WI38 (cell line): ENCODE data around the gene TICAM2.

Experiments
- H3K4me3 ChIP-seq: 2 replicates; pipeline ENCODE4 v1.5.1; 2011; ENCODE audit warnings: low read depth, mild to moderate bottlenecking, control low read depth, low read length
- TF ChIP-seq, protein P1 (sequence below): IDR thresholded peaks from 2 replicates; pipeline ENCODE4 v1.5.1; 2012; ENCODE audit warnings: low read depth, mild to moderate bottlenecking, control low read depth, low read length

The TICAM2 gene

DNA sequence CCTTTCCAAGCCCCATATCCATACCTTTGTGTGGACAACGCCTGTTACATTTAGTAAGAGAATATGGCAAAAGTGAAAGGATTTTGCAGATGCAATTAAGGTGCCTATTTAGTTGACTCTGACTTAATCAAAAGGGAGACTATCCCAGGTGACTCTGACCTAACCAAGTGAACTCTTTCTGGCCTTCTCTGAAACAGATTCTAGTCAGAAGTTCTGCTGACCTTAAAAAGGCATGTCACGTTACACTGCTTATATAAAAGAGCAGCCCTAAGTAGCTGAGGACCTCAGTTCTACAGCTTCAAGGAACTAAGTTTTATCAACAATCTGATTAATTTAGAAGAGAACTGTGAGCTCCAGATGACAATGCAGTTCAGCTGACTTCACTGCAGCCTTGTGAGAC lies 5.7 kb upstream of the TICAM2 start:
- TF ChIP-seq, protein P1, sequence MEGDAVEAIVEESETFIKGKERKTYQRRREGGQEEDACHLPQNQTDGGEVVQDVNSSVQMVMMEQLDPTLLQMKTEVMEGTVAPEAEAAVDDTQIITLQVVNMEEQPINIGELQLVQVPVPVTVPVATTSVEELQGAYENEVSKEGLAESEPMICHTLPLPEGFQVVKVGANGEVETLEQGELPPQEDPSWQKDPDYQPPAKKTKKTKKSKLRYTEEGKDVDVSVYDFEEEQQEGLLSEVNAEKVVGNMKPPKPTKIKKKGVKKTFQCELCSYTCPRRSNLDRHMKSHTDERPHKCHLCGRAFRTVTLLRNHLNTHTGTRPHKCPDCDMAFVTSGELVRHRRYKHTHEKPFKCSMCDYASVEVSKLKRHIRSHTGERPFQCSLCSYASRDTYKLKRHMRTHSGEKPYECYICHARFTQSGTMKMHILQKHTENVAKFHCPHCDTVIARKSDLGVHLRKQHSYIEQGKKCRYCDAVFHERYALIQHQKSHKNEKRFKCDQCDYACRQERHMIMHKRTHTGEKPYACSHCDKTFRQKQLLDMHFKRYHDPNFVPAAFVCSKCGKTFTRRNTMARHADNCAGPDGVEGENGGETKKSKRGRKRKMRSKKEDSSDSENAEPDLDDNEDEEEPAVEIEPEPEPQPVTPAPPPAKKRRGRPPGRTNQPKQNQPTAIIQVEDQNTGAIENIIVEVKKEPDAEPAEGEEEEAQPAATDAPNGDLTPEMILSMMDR: no peak
- no peak overlapping the region for H3K4me3 ChIP-seq

DNA sequence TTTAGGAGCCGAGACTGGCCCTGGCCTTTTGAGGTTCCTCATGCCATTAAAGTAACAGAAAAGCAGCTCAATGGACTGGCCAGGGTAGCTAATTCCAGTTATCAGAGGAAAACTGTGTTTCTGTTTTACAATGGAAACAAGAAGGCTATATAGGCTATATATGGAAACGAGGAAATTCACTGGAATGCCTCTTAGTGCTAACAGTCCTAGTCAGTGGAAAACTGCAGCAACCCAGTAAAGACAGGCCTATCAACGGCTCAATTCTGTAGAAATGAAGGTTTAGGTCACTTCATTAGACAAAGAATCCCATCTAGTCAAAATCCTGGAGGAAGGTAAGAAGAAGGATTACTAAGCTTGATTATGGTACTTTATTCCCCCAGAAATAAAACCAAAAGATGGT lies 3.2 kb upstream of the TICAM2 start:
- TF ChIP-seq, protein P1: no peak

DNA sequence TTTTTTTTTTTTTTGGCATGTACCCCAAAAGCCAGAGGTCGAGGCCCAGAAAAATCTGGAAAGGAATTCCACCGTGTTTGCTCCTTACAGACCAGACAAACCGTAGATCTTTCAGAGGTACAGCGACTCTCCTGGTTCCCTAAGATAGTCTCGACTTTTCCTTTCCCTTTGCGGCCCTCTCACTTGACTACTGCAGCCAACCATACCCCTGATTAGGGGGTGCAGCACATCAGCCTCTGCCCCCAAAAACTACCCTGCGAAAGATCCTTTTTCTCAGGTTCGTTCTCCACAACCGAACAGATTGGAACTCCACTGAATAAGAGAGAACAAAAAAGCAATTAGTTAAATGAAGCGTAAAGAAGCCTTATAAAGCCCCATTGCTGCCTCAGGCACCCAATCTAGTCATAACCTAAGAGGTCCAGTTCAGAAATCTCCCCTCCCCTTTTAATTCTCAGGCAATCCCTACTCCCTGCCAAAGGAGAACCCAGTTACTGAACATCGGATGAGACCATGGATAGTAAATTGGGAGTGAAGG lies 379 bp upstream of the TICAM2 start:
- TF ChIP-seq, protein P1: no peak
- H3K4me3 ChIP-seq: peak overlapping the region; percentile 60

More for the DNA sequence above, 3.2 kb upstream of the TICAM2 start:
- H3K4me3 ChIP-seq: no peak overlapping the region

DNA sequence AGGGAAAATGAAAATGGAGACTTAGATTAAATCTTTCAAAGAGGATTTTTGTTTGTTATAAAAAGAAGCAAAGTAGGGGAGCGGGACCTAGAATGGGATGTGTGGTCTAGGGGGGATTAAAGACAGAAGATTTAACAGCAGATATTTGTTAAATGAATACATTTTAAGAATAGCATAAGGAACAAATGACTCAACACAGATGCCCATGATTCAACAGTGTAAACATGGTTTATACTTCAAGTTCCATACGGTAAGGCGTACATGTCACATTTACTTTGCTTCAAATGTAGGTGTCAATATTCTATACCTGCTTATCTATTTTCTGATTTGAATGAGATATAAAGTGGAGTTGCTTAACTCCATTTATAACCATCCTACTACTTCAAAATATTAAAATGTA lies 1.5 kb downstream of the TICAM2 start:
- TF ChIP-seq, protein P1: no peak
- peak overlapping the region; percentile 60 for H3K4me3 ChIP-seq

DNA sequence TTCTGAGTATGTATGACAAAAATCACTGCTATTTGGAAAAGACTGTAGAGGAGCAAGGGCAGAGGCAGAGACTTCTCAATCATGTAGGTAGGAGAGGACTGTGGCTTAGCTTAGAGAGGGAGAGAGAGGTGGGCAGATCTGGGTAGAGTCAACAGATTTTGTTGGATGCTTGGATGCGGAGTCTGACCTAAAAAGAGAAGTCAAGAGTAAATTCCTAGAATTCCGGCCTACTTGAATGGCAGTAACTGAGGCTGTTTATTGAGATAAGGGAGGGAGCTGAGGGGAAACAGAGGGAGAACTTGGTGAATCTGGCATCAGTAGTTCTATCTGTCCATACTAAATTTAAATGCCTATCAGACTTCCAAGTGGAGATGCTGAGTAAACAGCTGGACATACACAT lies 2.4 kb downstream of the TICAM2 start:
- H3K4me3 ChIP-seq: peak overlapping the region; percentile 60
- TF ChIP-seq, protein P1: no peak

DNA sequence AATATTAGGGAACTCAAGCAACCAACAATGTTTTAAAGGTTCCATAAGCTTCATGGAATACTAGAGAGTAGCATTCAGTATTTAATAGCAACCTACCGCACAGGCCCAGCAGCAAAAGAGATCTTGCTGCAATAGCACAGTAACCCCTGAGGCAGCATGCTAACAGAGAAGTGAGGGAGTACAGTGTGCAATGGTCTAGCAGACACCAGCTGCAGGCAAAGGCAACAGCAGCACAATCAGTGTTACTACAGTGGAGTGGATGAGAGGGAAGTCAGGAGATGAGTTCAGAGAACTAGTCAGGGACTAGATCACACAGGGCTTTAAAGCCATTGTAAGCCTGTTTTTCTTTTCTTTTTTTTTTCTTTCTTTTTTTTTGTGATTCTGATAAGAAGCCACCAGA lies 2.8 kb downstream of the TICAM2 start:
- TF ChIP-seq, protein P1: no peak
- H3K4me3 ChIP-seq: no peak overlapping the region; the same call in 1 of the 2 replicates

DNA sequence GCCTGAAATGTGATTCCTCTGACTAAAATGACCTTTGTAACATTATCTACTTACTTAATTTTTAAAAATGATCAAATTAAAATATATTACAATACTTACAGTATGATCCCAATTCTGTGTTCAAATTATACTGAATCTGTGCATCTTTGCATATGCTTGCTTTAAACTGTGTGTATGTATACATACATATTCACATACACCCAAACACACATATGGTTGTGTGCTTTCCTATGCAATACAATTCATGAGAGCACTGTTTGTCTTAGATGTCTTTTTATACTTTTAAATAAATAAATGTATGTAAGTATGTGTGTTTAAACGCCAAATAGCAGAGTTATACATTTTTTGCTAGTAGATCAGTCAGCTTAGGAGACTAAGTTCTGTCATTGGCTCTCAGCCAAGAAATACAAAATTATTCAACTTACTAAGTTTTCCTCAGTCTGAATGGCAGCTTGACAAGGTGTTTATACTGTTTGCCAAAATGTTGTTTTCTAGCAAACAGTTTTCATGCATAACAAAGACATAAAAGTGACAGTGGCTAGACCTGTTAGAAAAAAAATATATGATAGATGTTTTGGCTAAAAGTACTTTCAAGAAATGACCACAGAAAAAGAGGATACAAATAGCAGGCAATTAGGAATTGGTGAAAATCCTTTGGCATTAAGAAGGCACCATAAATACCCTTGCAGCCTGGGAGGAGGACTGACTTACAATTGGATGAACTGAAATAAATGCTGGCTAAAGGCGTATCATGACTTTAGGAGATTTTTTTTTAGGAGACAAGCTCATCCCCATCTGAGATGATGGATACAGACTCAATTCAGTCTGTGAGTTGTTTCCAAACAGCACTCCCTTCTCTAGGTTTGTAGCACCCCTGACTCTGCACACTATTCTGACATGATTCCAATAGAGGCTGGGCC lies 7.9 kb downstream of the TICAM2 start:
- H3K4me3 ChIP-seq: no peak overlapping the region
- TF ChIP-seq, protein P1: no peak
